ENCODE measurements around the gene PLCG1. TPM values are rescaled to one million over a fixed set of nuclear protein-coding genes. Genes with fewer than 3 reads are reported as not detected.
A peak's percentile ranks its signal among the peaks of the same experiment; 100 is the strongest.

Gene PLCG1
- total RNA-seq, 1 donor from 2014 or later: 61.1 TPM

DNA sequence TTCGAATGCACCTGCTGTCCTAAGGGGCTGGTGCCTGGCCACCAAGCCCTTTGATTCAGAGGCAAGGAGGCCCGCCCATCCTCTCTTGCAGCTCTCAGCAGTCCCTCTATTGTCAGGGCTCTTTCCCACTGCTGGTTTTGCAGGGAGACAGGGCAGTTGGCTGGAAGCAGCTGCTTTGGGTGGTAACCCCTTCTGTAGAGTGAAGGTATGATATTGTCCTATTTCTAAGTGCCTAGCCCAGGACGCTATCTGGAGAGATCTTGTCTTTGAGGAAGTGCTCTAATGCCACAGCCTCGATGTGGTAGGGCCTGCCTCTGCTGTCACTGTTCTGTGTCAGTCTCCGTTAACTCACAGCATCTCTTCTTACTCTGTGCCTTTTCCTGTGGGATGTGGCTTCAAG is 5.6 kb downstream of the PLCG1 start:
- Mint-ChIP-seq H3K9me3 (no peaks in the 10 kb centered on the region), H3K4me1 (peaks cover 84% of the 10 kb centered on the region), H3K36me3 (ENCODE audit: low read depth) (no peaks in the 10 kb centered on the region), H3K27ac (peak overlapping the region; percentile 9), H3K4me3 (no peak overlapping the region), H3K27me3 (no peaks in the 10 kb centered on the region)
- DNase-seq: no peak
- TF ChIP-seq, protein P1, sequence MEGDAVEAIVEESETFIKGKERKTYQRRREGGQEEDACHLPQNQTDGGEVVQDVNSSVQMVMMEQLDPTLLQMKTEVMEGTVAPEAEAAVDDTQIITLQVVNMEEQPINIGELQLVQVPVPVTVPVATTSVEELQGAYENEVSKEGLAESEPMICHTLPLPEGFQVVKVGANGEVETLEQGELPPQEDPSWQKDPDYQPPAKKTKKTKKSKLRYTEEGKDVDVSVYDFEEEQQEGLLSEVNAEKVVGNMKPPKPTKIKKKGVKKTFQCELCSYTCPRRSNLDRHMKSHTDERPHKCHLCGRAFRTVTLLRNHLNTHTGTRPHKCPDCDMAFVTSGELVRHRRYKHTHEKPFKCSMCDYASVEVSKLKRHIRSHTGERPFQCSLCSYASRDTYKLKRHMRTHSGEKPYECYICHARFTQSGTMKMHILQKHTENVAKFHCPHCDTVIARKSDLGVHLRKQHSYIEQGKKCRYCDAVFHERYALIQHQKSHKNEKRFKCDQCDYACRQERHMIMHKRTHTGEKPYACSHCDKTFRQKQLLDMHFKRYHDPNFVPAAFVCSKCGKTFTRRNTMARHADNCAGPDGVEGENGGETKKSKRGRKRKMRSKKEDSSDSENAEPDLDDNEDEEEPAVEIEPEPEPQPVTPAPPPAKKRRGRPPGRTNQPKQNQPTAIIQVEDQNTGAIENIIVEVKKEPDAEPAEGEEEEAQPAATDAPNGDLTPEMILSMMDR (IDR thresholded peaks at IDR 0.05): no peak
- ATAC-seq (ENCODE audit: low read depth): peak; percentile 25
- ChIA-PET POLR2A (interaction anchor here (0.9 kb wide), 1 partner anchor 14 kb away, joined by 3 read pairs; no protein-coding TSS in a partner anchor), CTCF (interaction anchor here (1.2 to 3.6 kb wide), 4 partner anchors 8 to 197 kb away, joined by 3 to 14 read pairs (median 5); no protein-coding TSS in a partner anchor)
- intact Hi-C loops (cut with micrococcal nuclease): no loop called here

DNA sequence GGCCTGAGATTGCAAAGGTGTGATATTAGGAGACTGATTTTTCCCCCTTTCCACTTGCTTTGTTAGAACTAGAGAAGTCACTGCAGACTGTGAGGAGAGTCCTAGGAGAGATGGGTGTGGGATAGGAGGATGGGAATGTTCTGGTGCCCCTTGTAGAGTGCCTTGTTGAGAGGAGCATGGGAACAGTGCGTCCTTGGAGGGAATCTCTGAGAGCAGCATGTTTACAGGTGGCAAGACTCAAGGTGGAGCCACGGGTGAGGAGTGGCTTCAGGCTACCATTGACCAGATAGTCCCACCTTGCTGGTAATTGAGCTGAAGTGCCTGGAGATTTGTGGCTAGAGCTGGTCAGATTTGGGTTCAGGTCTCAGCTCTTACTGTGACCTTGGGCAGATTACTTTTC is 6.0 kb downstream of the PLCG1 start:
- intact Hi-C loops (cut with micrococcal nuclease): no loop called here
- Mint-ChIP-seq H3K4me3 (no peak overlapping the region), H3K27me3 (no peaks in the 10 kb centered on the region), H3K36me3 (ENCODE audit: low read depth) (no peaks in the 10 kb centered on the region), H3K4me1 (peaks cover 85% of the 10 kb centered on the region), H3K27ac (peak overlapping the region; percentile 9), H3K9me3 (no peaks in the 10 kb centered on the region)
- no peak for DNase-seq
- TF ChIP-seq, protein P1 (IDR thresholded peaks at IDR 0.05): no peak
- ChIA-PET CTCF (interaction anchor here (1.2 to 3.6 kb wide), 4 partner anchors 9 to 196 kb away, joined by 3 to 14 read pairs (median 5); no protein-coding TSS in a partner anchor), POLR2A (no interaction called here)
- ATAC-seq (ENCODE audit: low read depth): no peak

DNA sequence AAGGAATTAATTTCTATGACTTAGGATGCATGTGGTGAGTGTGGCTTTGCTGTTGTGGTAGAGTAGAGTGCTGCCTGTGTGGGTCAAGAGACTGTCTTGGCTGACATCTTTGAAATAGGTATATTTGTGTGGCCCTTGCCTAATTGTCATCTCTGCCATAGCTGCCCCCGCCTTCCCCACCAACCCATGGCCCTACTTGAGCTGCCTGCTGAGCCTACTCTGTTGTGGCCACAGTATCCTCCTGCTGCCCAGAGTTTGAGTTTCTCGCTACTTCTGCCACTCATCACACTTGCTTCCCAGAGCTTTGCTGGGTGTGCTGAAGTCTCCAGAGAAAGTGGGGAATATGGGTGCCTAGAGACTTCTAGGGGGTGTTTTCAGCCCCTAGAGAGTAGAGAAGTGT is 8.0 kb downstream of the PLCG1 start:
- Mint-ChIP-seq H3K36me3 (ENCODE audit: low read depth) (no peaks in the 10 kb centered on the region), H3K27me3 (no peaks in the 10 kb centered on the region), H3K9me3 (no peaks in the 10 kb centered on the region), H3K27ac (no peak overlapping the region), H3K4me1 (peaks cover 74% of the 10 kb centered on the region), H3K4me3 (no peak overlapping the region)
- intact Hi-C loops (cut with micrococcal nuclease): no loop called here
- TF ChIP-seq, protein P1 (IDR thresholded peaks at IDR 0.05): no peak
- ChIA-PET CTCF (interaction anchor here (0.7 kb wide), 1 partner anchor 10 kb away, joined by 4 read pairs; no protein-coding TSS in a partner anchor), POLR2A (no interaction called here)
- ATAC-seq (ENCODE audit: low read depth) (no peak), DNase-seq (no peak)

DNA sequence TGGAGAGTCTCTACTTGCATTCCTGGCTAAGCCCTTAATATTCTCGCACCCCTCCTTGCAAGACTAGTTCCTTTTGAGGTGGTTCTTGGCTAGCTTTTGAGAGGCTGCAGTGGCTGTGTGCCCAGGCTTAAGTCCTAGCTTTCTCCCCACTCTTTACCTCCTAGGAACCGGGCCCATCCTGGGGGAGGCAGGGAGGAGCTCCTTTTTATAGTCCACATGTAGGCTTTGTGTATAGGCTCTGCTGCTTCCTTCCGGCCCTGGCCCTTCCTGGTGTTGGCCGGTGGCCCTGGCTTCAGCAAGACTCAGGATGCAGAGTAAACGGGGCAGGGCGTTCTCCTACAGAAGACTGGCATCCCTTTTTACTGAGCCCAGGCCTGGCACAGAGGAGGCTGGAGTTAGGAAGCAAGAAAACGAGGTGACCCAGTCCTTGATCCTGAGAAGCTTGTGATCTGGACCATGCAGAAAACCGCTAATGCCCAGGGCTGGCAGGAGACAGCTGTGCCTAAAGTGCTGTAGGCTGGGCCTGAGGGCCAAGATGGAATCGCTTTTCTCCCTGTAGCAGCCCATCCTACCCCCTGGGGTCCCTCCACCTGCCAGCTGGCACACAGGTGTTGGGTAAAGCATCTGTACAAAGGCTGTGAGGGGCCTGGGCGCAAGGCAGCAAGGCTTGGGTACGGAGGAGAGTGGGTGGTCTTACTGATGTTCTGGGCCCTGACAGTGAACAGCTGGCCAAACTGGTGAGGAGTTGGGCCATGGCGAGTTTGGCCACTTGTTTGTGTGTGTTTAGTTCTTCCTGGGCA is 8.7 kb downstream of the PLCG1 start:
- CTCF ChIA-PET: interaction anchor here (0.7 to 1.5 kb wide), 3 partner anchors 10 to 27 kb away, joined by 3 to 6 read pairs (median 4); no protein-coding TSS in a partner anchor
- no peaks in the 10 kb centered on the region for H3K36me3 Mint-ChIP-seq (ENCODE audit: low read depth)
- DNase-seq: no peak

DNA sequence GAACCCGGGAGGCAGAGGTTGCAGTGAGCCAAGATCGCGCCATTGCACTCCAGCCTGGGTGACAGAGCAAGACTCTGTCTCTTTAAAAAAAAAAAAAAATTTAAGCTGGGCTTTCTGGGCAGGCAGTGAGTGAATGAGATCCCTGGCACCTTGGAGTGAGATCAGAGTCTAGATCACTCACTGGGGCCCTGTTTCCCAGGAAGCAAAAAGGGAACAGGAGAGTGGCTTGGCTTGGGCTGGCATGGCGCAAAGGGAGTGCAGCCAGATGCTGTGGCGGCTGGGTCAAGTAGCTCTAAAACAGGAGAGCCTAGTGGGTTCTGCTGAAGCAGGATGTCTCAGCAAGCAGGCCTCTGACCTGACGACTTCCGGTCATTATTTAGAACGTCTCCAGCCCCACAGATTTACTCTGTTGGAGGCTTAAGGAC is 10.4 kb downstream of the PLCG1 start:
- Mint-ChIP-seq H3K36me3 (ENCODE audit: low read depth) (no peaks in the 10 kb centered on the region), H3K27me3 (no peaks in the 10 kb centered on the region), H3K4me3 (no peak overlapping the region), H3K4me1 (peaks cover 64% of the 10 kb centered on the region), H3K9me3 (no peaks in the 10 kb centered on the region), H3K27ac (no peak overlapping the region)
- intact Hi-C loops (cut with micrococcal nuclease): no loop called here
- TF ChIP-seq, protein P1 (IDR thresholded peaks at IDR 0.05): no peak
- DNase-seq (no peak), ATAC-seq (ENCODE audit: low read depth) (no peak)
- ChIA-PET POLR2A (no interaction called here), CTCF (no interaction called here)

More for the DNA sequence above, 8.7 kb downstream of the PLCG1 start:
- intact Hi-C loops (cut with micrococcal nuclease): no loop called here
- POLR2A ChIA-PET: interaction anchor here (1.5 kb wide), 1 partner anchor 11 kb away, joined by 4 read pairs; no protein-coding TSS in a partner anchor
- Mint-ChIP-seq H3K9me3 (no peaks in the 10 kb centered on the region), H3K27ac (no peak overlapping the region), H3K4me1 (peaks cover 74% of the 10 kb centered on the region), H3K27me3 (no peaks in the 10 kb centered on the region), H3K4me3 (no peak overlapping the region)
- TF ChIP-seq, protein P1 (IDR thresholded peaks at IDR 0.05): no peak
- ATAC-seq (ENCODE audit: low read depth): no peak

Measured in activated B cell treated with CpG ODN at 0.5 μM for 24 hours (primary cell).